Measurements from ENCODE around the gene UPF1.
A peak's percentile ranks its signal among the peaks of the same experiment; 100 is the strongest.

Gene UPF1

GRCh38 chr19:18869781-18870530, 38.2 kb downstream of the UPF1 start:
- no peak for DNase-seq (ENCODE audit: extremely low read depth in 1 of 2, low read depth in 1 of 2)

GRCh38 chr19:18870531-18871172, 38.9 kb downstream of the UPF1 start:
- no peak for DNase-seq (ENCODE audit: extremely low read depth in 1 of 2, low read depth in 1 of 2)

GRCh38 chr19:18871543-18871942, 39.8 kb downstream of the UPF1 start:
- DNase-seq (ENCODE audit: extremely low read depth in 1 of 2, low read depth in 1 of 2) = no peak

GRCh38 chr19:18875726-18876125, 44.0 kb downstream of the UPF1 start:
- no peak for DNase-seq (ENCODE audit: extremely low read depth in 1 of 2, low read depth in 1 of 2)

- no peak for DNase-seq (ENCODE audit: extremely low read depth in 1 of 2, low read depth in 1 of 2)
Measured at GRCh38 chr19:18876865-18877264, 45.1 kb downstream of the UPF1 start.

GRCh38 chr19:18878058-18878797, 46.5 kb downstream of the UPF1 start:
- DNase-seq (ENCODE audit: extremely low read depth in 1 of 2, low read depth in 1 of 2) = no peak

- no peak for DNase-seq (ENCODE audit: extremely low read depth in 1 of 2, low read depth in 1 of 2)
Measured at GRCh38 chr19:18878858-18879578, 47.3 kb downstream of the UPF1 start.

GRCh38 chr19:18879579-18880373, 48.0 kb downstream of the UPF1 start:
- DNase-seq (ENCODE audit: extremely low read depth in 1 of 2, low read depth in 1 of 2) = peak in 1 of 2 donors; percentile 22

GRCh38 chr19:18881491-18881890, 49.7 kb downstream of the UPF1 start:
- no peak for DNase-seq (ENCODE audit: extremely low read depth in 1 of 2, low read depth in 1 of 2)

GRCh38 chr19:18883526-18884304, 52.0 kb downstream of the UPF1 start:
- DNase-seq (ENCODE audit: extremely low read depth in 1 of 2, low read depth in 1 of 2) = no peak

GRCh38 chr19:18886972-18887371, 55.2 kb downstream of the UPF1 start:
- DNase-seq (ENCODE audit: extremely low read depth in 1 of 2, low read depth in 1 of 2) = no peak

GRCh38 chr19:18889949-18890745, 58.4 kb downstream of the UPF1 start:
- DNase-seq (ENCODE audit: extremely low read depth in 1 of 2, low read depth in 1 of 2) = no peak

- DNase-seq (ENCODE audit: extremely low read depth in 1 of 2, low read depth in 1 of 2) = no peak
Measured at GRCh38 chr19:18893587-18894253, 62.0 kb downstream of the UPF1 start.

GRCh38 chr19:18894254-18895037, 62.7 kb downstream of the UPF1 start:
- no peak for DNase-seq (ENCODE audit: extremely low read depth in 1 of 2, low read depth in 1 of 2)

GRCh38 chr19:18895038-18895823, 63.5 kb downstream of the UPF1 start:
- DNase-seq (ENCODE audit: extremely low read depth in 1 of 2, low read depth in 1 of 2) = no peak

GRCh38 chr19:18895824-18896341, 64.1 kb downstream of the UPF1 start, which contains the start of gene CERS1:
Gene CERS1 (minus strand): TSS chr19:18896158. CDS start chr19:18896072, 86 bp downstream.
- DNase-seq (ENCODE audit: extremely low read depth in 1 of 2, low read depth in 1 of 2) = no peak
